ENCODE measurements around the gene SLC44A4. TPM values are rescaled to one million over a fixed set of nuclear protein-coding genes. Genes with fewer than 3 reads are reported as not detected.

SLC44A4 gene
- total RNA-seq, 1 donor from 2014 or later, result not detected

GRCh38 chr6:31903957-31904356 lies 25.2 kb upstream of the SLC44A4 start:
- ATAC-seq (ENCODE audit: poor library complexity) (no peak), DNase-seq (no peak)
- intact Hi-C loops (cut with DNase I), result no loop called here

DNA sequence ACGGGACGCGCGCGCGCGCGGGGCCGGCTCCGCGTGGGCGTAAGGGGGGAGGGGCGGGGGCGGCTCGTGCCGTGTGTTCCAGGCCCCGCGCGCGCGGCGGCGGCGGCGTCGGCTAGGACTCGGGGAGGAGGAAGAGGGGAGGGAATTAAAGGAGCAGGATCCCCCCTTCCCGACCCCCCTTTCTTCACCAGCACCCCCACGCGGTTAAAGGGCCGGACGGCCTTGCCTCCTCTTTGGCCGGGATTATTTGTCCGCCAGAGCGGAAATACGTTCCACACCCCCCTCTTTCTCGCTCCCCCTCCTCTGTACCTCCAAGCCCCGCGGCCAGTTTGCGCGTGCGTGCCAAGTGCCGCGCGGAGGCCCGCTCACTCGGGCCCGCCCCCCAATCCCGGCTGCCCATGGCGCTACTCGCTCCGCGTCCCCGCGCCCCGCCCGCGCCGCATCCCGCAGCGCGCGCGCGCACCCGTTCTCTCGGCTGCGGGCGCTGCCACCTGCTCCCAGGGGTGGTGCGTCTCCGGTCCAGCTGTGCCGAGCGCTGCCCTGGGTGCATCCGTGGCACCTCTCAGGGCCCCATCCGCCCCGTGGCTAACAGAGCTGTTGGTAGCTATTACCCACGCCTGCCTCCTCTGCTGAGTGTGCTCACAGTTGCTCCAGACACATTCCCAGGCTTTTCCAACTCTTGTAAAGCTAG lies 23.3 kb upstream of the SLC44A4 start, which contains the start of gene ZBTB12:
ZBTB12 (minus strand) TSS at position 134 of the 691 bp plus-strand sequence. CDS start 781 bp downstream, outside the sequence.
- peak; percentile 93 for DNase-seq
- peak; percentile 83 for ATAC-seq (ENCODE audit: poor library complexity)
- intact Hi-C loops (cut with DNase I), result no loop called here

- intact Hi-C loops (cut with DNase I), result no loop called here
- DNase-seq, result peak; percentile 73
- ATAC-seq (ENCODE audit: poor library complexity), result peak; percentile 29
These were observed 22.7 kb upstream of the SLC44A4 start for GRCh38 chr6:31901415-31901952.

DNA sequence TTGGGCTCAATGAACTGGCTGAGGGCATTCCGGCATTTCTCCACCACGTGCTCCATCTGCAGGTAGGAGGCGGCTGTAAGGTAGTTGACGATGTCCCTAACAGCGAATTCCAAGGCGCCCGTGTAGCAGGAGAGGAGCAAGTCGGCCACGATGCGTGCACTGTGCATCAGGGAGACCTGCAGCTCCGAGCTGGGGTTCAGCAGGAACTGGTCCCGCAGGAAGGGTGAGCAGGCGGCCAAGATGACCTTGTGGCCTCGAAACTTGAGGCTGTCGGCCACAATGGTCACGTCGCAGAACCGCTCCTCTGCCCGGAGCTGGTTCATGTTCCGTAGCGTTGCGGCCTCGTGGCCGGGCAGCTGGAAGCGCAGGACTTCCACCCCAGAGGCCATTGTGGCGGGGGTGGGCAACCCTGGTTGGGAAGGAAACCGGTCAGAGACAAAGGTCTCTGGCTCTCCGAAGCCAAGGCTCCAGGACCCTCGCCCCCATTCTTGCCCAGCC lies 22.2 kb upstream of the SLC44A4 start:
- DNase-seq (no peak), ATAC-seq (ENCODE audit: poor library complexity) (no peak)
- intact Hi-C loops (cut with DNase I), result no loop called here

- intact Hi-C loops (cut with DNase I), result no loop called here
- ATAC-seq (ENCODE audit: poor library complexity) (no peak), DNase-seq (no peak)
These were observed 21.3 kb upstream of the SLC44A4 start for GRCh38 chr6:31899882-31900722.

DNA sequence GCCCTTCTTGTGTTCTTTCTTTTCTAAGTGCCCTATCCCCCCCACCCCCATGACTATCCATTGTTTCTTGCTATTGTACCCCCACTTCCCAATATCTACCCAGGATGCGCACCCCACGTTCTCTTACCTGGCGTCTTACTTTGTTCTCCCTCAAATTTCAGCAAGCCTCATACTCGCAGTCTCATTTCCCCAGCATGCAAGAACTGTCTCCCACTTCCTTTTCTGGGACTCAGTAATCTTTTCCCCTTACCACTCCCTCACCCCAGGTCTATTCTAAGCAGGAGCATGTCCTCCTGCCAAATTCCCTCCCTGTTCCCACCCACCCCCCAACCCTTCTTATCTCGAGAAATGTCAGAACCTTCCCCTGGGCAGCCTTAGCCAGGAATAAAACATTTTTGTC lies 20.4 kb upstream of the SLC44A4 start:
- DNase-seq (no peak), ATAC-seq (ENCODE audit: poor library complexity) (no peak)
- intact Hi-C loops (cut with DNase I), result no loop called here

DNA sequence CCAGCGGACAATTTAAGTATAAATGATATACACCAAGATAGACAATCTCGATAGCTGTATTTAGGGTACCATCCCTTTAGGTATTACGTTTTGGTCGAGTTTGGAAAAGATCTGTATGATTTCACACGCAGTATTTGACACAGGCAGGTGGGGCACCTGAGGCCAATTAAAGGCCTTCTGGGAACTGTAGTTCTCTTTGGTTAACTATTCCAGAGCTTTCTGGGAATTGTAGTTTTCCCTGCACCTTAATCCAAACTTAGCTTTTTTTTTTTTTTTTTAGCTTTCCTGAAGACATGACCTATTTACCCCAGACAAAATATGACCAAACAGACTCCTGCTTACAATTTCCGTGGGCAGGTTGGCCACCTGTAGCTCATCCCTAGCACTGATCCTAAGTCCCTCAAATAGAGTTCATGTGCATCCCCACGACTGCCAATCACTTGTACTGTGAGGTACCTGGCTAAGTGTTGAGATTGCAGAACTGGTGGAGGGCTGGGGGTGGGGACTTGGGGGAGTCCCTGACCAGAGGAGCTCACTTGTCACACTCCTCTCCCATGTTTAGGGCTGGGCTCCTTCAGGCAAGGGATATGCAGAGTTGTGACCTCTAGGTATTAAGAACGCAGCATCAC lies 19.7 kb upstream of the SLC44A4 start:
- peak; percentile 36 for ATAC-seq (ENCODE audit: poor library complexity)
- intact Hi-C loops (cut with DNase I), result no loop called here
- no peak for DNase-seq

GRCh38 chr6:31897612-31898382 lies 19.0 kb upstream of the SLC44A4 start, which contains the start of gene EHMT2:
TSS of gene EHMT2 (minus strand) at chr6:31897698. CDS start at chr6:31897677, 21 bp downstream.
- DNase-seq (peak; percentile 90), ATAC-seq (ENCODE audit: poor library complexity) (peak; percentile 75)
- intact Hi-C loops (cut with DNase I), result no loop called here

DNA sequence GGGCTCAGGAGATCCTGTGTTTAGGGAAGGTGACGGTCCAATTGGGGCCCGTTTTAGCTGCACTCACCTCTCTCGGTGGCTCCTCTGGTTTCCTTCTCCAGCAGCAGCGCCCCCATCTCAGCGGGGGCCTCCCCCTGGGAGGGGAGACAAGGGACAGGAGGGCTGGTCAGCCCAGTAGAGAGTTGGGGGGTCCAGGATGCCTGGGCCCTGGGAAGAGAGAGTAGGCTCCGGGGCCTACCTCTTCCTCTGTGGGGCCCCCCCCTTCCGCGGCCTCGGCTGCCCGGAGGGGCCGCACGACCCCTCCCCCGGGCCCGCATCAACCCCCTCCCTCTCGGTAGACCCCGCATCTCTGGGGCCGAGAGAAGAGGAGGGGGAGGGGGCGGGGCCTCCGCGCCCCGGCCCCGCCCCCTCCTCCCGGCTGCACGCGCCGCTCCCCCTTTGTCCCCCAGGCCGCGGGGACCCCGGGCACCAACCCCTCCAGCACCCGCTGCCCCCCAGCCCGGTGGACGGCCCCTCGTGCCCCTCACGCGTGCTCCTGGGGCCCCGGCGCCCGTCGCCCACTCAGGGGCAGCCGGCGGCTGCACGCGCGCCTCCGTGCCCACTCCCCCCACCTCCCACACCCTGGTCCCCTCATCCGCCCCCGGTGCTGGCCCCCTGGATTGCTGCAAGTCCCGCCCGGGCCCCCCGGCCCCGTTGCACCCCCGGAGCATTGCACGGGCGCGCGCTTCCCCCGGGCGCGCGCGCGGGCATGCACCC lies 18.2 kb upstream of the SLC44A4 start:
- no peak for ATAC-seq (ENCODE audit: poor library complexity)
- intact Hi-C loops (cut with DNase I), result no loop called here
- DNase-seq, result no peak

- DNase-seq (no peak), ATAC-seq (ENCODE audit: poor library complexity) (no peak)
- intact Hi-C loops (cut with DNase I), result no loop called here
These were observed 17.7 kb upstream of the SLC44A4 start for GRCh38 chr6:31896493-31896855.

- ATAC-seq (ENCODE audit: poor library complexity) (no peak), DNase-seq (no peak)
- intact Hi-C loops (cut with DNase I), result no loop called here
These were observed 14.0 kb upstream of the SLC44A4 start for GRCh38 chr6:31892821-31893220.

GRCh38 chr6:31889331-31889972 lies 10.7 kb upstream of the SLC44A4 start:
- ATAC-seq (ENCODE audit: poor library complexity), result peak; percentile 10
- intact Hi-C loops (cut with DNase I), result no loop called here
- no peak for DNase-seq

GRCh38 chr6:31888276-31889258 lies 9.8 kb upstream of the SLC44A4 start:
- intact Hi-C loops (cut with DNase I), result no loop called here
- ATAC-seq (ENCODE audit: poor library complexity), result peak; percentile 43
- DNase-seq, result no peak

GRCh38 chr6:31887173-31888007 lies 8.6 kb upstream of the SLC44A4 start:
- ATAC-seq (ENCODE audit: poor library complexity) (no peak), DNase-seq (no peak)
- intact Hi-C loops (cut with DNase I), result no loop called here

- intact Hi-C loops (cut with DNase I), result no loop called here
- DNase-seq (no peak), ATAC-seq (ENCODE audit: poor library complexity) (no peak)
These were observed 7.8 kb upstream of the SLC44A4 start for GRCh38 chr6:31886541-31886991.
